Body of pancreas (tissue), 4 donors: Measurements from ENCODE around the gene FBXO3.

Experiments used
- CTCF ChIP-seq, 7 experiments: fragments of 450-650 bp in 4 of 7; fragments of 200-600 bp in 3 of 7; sonication (generic) in 3 of 7; IDR thresholded peaks; one replicate each; pipeline ENCODE4 v1.5.1; 2016 to 2019; ENCODE audit warnings: antibody characterized with exemption in 7 of 7
- POLR2A ChIP-seq, 3 donors: fragments of 450-650 bp; IDR thresholded peaks; one replicate each; pipeline ENCODE4 v1.6.1; 2016; ENCODE audit warnings: antibody characterized with exemption in 3 of 3, mild to moderate bottlenecking in 2 of 3

- TF ChIP-seq CTCF (IDR thresholded peaks at IDR 0.05) (no peak), POLR2A (IDR thresholded peaks at IDR 0.05) (no peak)
Observed at GRCh38 chr11:33713856-33714398, 60.4 kb downstream of the FBXO3 start.
